IPS-11a (cell line): Measurements from ENCODE around the gene TACC2.
"Not testable (repeated sequence)": the region's sequence is repeated elsewhere in the genome, so short reads cannot be mapped to it uniquely, and the experiment has no call there.

Source experiments
- H3K4me3 ChIP-seq: one replicate; pipeline ENCODE4 v1.5.1; 2013; ENCODE audit warnings: low read depth, low read length, control low read depth

Gene TACC2

GRCh38 chr10:122055252-122055651, 66.3 kb downstream of the TACC2 start:
- H3K4me3 ChIP-seq: no peak overlapping the region

GRCh38 chr10:122056431-122057094, 67.6 kb downstream of the TACC2 start:
- no peak overlapping the region for H3K4me3 ChIP-seq

- no peak overlapping the region for H3K4me3 ChIP-seq
These were observed 69.0 kb downstream of the TACC2 start for GRCh38 chr10:122057841-122058413.

- H3K4me3 ChIP-seq: no peak overlapping the region
These were observed 71.3 kb downstream of the TACC2 start for GRCh38 chr10:122060250-122060649.

GRCh38 chr10:122062831-122063674, 74.1 kb downstream of the TACC2 start:
- no peak overlapping the region for H3K4me3 ChIP-seq

GRCh38 chr10:122066337-122066939, 77.5 kb downstream of the TACC2 start:
- H3K4me3 ChIP-seq: not testable (repeated sequence)

- H3K4me3 ChIP-seq: no peak overlapping the region
These were observed 79.9 kb downstream of the TACC2 start for GRCh38 chr10:122068844-122069243.

GRCh38 chr10:122072491-122072890, 83.5 kb downstream of the TACC2 start:
- H3K4me3 ChIP-seq: no peak overlapping the region

GRCh38 chr10:122073508-122073907, 84.5 kb downstream of the TACC2 start:
- no peak overlapping the region for H3K4me3 ChIP-seq

- H3K4me3 ChIP-seq: no peak overlapping the region
These were observed 86.2 kb downstream of the TACC2 start for GRCh38 chr10:122075171-122075570.

- not testable (repeated sequence) for H3K4me3 ChIP-seq
These were observed 86.9 kb downstream of the TACC2 start for GRCh38 chr10:122075876-122076275.

GRCh38 chr10:122077311-122077875, 88.4 kb downstream of the TACC2 start:
- H3K4me3 ChIP-seq: no peak overlapping the region

GRCh38 chr10:122078326-122078725, 89.4 kb downstream of the TACC2 start:
- H3K4me3 ChIP-seq: no peak overlapping the region

- no peak overlapping the region for H3K4me3 ChIP-seq
These were observed 90.2 kb downstream of the TACC2 start for GRCh38 chr10:122078965-122079795.

- no peak overlapping the region for H3K4me3 ChIP-seq
These were observed 93.9 kb downstream of the TACC2 start for GRCh38 chr10:122082616-122083477.

- H3K4me3 ChIP-seq: no peak overlapping the region
These were observed 94.6 kb downstream of the TACC2 start for GRCh38 chr10:122083478-122084025.

GRCh38 chr10:122084286-122085041, 95.5 kb downstream of the TACC2 start:
- H3K4me3 ChIP-seq: no peak overlapping the region

- no peak overlapping the region for H3K4me3 ChIP-seq
These were observed 96.5 kb downstream of the TACC2 start for GRCh38 chr10:122085423-122085911.
